GM13976 (cell line): ENCODE measurements around the gene SUMF1.
"Not testable (repeated sequence)": the region's sequence is repeated elsewhere in the genome, so short reads cannot be mapped to it uniquely, and the experiment has no call there.

Source experiments
- DNase-seq: peaks from one replicate; pipeline ENCODE4 v3.0.0; 2012; ENCODE audit warnings: low spot score
- in situ Hi-C: fragments of 300-500 bp; cut with MboI; formaldehyde crosslinking; loops from one replicate; pipeline ENCODE4 v1.12.0; 2022; ENCODE audit warnings: low sequenced_read_pairs, mixed read lengths, inconsistent platforms; ENCODE audit not compliant: unreplicated experiment
- TF ChIP-seq, protein P1 (sequence below): IDR thresholded peaks from 2 replicates; pipeline ENCODE4 v1.5.1; 2012; ENCODE audit warnings: borderline replicate concordance, mild to moderate bottlenecking; ENCODE audit not compliant: insufficient read depth; ENCODE audit errors: extremely low read depth, missing control alignments, control extremely low read depth

Gene SUMF1

DNA sequence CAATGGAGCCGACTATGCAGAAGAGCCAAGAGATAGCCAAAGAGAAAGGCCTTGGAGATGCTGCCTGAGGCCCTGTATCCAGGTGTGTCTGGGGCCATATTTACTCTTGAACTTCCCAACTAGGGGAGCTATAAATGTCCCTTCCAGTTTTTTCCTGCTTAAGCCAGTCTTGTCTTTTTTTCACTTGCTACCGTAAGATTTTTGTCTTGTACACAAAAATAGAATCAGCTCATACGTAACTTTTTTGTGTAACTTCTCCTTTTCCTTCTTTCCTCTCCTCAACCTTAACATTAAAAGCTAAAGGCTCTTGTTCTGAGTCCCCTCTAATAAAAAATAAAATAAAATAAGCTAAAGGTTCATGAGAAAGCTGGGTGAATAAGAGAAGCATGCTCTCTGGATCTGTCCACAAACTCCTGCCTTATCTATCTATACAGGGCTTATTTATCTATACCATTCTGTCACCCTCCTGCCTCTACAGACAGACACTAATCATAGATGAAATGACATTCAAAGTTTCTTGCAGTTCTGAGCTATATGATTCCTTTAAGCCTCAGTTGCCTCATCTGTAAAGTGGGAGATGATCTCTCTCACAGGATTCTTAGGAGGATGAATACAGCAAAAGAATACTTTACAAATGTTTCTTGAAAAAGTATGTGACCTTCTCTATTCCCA is 4.6 kb downstream of the SUMF1 start:
- no peak for DNase-seq
- in situ Hi-C loops = no loop called here
- TF ChIP-seq, protein P1, sequence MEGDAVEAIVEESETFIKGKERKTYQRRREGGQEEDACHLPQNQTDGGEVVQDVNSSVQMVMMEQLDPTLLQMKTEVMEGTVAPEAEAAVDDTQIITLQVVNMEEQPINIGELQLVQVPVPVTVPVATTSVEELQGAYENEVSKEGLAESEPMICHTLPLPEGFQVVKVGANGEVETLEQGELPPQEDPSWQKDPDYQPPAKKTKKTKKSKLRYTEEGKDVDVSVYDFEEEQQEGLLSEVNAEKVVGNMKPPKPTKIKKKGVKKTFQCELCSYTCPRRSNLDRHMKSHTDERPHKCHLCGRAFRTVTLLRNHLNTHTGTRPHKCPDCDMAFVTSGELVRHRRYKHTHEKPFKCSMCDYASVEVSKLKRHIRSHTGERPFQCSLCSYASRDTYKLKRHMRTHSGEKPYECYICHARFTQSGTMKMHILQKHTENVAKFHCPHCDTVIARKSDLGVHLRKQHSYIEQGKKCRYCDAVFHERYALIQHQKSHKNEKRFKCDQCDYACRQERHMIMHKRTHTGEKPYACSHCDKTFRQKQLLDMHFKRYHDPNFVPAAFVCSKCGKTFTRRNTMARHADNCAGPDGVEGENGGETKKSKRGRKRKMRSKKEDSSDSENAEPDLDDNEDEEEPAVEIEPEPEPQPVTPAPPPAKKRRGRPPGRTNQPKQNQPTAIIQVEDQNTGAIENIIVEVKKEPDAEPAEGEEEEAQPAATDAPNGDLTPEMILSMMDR = no peak

DNA sequence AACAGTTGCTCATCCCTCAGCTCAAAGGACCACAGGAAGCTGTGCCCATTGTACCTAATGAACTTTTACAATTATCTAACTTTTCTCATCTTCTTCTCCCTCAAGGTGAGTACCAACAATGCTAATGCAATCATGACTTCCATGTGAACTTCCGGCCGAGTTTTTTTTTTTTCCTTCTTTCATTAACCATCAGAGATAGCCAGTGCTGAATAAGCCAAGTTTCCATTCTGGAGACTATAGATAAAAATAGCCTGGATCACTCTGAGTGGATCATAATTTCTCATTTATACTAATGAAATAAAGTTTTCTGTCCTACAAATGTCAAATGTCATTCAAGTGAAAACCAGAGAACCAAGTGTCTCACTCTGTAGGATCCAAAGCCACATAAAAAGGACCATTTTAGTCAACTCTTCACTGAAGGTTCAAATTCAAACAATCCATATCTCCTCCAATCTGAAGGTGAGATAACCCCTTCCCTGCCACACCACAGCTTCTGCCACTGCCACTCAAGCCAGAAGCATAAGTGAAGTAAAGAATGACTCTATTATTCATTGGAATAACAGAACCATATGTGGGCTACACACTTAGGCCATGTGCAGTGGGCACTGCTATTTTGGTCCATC is 5.5 kb downstream of the SUMF1 start:
- TF ChIP-seq, protein P1 = no peak
- in situ Hi-C loops = no loop called here
- no peak for DNase-seq

DNA sequence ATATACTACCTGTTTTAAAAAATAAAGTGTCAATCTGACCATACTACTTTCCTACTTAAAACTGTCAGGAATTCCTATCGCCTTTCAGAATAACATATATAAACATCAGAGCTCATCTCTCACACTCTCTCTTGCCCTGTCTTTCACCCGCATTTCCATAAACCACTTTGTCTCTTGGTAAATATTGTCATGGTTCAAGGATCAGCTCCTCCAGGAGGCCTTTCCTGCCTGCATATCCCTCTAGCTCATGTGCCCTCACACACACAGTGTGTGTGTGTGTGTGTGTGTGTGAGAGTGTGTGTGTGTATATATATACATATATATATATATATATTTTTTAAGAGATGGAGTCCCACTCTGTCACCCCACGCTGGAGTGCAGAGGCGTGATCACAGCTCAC is 6.7 kb downstream of the SUMF1 start:
- no peak for DNase-seq
- TF ChIP-seq, protein P1 = no peak
- in situ Hi-C loops = no loop called here

DNA sequence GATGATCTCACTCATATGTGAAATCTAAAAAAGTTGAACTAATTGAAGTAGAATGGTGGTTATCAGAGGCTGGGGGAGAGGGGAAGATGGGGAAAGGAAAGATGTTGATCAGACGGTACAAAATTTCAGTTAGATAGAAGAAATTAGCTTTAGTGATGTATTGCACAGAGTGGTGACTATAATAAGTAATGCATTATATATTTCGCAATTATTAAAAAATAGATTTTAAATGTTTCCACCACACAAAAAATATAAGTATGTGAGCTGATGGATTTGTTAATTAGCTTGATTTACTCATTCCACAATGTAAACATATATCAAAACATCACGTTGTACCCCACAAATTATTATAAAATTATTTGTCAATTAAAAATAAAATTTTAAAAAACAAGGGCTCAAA is 8.1 kb downstream of the SUMF1 start:
- in situ Hi-C loops = no loop called here
- TF ChIP-seq, protein P1 = no peak
- DNase-seq = no peak

DNA sequence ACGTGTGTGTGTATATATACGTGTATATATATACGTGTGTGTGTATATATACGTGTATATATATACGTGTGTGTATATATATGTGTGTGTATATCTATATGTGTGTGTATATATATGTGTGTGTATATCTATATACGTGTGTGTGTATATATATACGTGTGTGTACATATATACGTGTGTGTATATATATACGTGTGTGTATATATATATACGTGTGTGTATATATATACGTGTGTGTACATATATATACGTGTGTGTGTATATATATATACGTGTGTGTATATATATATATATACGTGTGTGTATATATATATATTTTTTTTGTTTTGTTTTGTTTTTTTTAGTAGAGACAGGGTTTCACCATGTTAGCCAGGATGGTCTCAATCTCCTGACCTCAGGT is 10.3 kb downstream of the SUMF1 start:
- DNase-seq, in situ Hi-C loops: not testable (repeated sequence)

DNA sequence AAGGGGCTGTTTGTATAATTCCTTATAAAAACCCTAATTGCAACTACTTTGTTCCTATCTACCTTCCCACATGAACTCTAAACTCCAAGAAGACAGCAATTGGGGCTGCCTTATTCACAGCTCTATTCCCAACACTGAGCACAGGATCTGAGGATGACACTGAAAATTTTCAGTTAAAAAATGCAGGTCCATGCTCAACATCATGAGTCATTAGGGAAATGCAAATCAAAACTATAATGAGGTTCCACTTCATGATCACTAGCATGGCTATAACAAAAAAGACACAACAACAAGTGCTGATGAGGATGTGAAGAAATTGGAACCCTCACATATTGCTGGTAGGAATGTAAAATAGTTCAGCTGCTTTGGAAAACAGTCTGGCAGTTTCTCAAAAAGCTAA is 12.9 kb downstream of the SUMF1 start:
- TF ChIP-seq, protein P1 = no peak
- DNase-seq = no peak
- in situ Hi-C loops = no loop called here

DNA sequence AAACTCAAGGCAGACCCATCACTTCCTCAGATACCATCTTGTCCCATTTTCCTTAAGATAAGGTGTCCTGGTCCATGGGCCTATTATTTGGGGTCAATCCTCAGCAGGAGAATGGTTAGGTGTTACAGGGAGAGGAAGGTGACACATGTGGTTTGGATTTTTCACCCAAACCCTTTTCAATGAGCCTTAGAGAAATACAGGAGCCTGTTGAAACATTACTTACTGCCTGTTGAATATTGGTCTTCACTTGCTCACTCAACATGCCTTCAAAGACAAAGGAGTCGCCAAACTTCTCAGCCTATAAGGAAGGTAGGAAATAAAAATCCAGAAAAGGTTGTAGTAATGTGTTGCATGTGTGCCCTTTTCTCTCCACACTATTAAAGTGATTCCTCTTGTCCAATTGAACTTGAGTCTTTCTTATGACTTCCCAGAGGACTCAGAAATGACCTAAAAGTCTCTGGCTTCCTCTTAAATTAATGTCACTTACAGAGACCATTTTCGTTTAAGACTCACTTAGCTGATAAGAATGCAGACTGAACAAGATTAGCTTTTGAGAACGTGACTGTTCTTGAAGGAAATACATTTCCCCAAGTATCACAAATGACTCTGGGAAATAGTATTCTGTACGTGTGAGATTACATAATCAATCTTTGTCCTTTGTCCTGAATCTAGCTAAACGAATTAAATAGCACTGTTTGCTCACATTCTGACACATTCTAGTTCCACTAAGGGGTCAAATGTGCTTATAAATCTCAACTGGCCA is 17.8 kb downstream of the SUMF1 start:
- TF ChIP-seq, protein P1 = no peak
- no peak for DNase-seq
- in situ Hi-C loops = no loop called here
